ENCODE data around the gene PYGM.

DNA sequence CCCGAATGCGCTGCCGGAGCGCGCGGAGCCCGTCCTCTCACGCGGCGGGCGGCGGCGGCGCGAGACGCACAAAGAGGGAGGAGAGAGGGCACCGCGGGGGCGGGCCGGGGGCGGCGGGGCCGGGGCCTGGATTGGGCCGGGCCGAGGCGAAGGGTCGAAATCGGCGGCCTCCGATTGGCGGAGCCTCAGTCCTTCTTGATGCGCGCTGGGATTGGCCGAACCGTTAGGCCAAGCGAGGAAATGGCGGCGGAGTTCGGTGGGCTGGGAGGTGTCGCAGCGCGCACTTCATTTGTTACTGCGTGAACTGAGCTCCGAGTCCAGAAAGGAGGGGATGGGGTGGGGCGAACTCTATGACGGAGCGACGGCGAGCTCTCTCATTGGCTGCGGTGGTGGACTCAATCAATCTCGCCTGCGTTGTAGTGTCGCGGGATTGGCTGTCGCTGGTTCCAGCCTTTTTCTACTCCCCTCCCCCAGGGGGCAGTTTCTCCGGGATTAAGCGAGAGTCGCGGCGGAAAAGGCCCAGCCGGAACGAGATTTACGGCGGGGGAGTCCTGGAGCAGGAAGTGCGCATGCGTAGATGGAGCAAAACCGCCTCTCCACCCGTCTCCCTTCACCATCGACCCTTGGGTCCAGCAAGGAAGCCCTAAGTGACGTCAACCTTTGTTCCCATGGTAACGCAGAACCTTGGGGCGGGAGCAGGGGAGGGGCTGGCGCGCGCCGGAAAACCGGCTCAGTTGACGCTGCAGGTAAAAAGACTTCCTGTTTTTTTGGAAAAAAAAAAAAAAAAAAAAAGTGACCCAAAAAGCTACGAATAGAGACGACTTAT, 18.9 kb upstream of the PYGM start, which contains the start of gene SF1:
- TF ChIP-seq CTCF (IDR thresholded peaks at IDR 0.05): no peak
- TF ChIP-seq FOXK1 (CRISPR knock-in tag; IDR thresholded peaks at IDR 0.05): peak; percentile 4; the same call in 1 of the 2 replicates
